GM19452 (cell line): Measurements from ENCODE around the gene PCNX4.
"Not testable (repeated sequence)": the region's sequence is repeated elsewhere in the genome, so short reads cannot be mapped to it uniquely, and the experiment has no call there.

Experiments
- ATAC-seq: cut with Tn5 transposase; IDR thresholded peaks from one replicate; pipeline ENCODE4 v1.9.1; 2021; ENCODE audit not compliant: unreplicated experiment

PCNX4 gene

DNA sequence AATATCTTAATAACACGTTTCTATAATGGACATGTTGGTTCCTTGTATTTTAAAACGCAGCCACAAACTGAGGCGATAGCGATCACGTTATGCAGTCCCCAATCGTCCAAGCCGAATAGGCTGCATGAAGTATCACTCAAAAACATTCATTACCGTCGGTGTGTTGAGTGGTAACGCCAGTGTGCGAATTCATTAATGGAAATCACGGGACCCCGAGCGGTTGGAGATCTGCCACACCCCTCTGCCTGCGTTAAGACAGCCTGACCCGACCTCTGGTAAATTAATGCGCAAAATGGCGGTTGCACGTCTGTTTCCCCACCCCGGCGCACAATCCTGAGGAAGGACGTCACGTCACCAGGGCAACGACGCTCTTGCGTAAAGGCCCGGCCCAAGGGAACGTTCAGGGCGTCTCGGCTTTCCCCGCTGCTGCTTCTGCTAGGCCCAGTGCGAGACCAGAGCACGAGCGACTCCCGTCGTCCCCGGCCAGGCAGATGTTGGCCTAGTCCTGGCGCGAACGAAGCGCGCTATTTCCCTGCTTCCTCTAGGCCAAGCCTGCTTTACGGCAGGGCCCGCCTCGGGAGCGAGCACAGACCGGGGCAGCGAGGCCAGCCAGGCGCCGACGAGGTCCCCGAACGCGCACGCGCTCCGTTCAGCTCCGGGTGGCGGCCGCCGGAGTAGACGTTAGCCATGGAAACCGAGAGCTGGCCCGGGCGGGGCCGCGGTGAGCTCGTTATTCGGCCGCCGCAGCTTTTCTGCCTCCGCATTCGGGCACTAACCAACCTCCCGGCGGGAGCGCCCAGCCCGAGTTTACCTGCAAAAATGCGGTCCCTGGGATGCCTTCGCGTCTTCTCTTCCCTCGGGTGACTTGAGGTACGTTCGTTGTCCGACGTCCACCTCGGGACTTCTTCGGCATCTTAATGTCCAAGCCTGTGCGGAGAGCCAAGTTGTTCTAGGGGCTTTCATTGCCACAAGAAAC, at the start of gene PCNX4:
Gene PCNX4 (plus strand): TSS at position 374 of the 976 bp plus-strand sequence. CDS start 15,716 bp downstream, outside the sequence.
- peak; percentile 97 for ATAC-seq

DNA sequence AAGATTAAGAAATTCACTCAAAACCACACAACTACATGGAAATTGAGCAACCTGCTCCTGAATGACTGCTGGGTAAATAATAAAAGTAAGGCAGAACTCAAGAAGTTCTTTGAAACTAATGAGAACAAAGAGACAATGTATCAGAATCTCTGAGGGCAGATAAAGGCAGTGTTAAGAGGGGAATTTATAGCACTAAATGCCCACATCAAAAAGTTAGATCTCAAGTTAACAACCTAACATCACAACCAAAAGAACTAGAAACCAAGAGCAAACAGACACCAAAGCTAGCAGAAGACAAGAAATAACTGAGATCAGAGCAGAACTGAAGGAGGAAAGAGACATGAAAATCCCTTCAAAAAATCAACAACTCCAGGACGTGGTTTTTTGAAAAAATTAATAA, 43.7 kb upstream of the PCNX4 start:
- ATAC-seq, result not testable (repeated sequence)

DNA sequence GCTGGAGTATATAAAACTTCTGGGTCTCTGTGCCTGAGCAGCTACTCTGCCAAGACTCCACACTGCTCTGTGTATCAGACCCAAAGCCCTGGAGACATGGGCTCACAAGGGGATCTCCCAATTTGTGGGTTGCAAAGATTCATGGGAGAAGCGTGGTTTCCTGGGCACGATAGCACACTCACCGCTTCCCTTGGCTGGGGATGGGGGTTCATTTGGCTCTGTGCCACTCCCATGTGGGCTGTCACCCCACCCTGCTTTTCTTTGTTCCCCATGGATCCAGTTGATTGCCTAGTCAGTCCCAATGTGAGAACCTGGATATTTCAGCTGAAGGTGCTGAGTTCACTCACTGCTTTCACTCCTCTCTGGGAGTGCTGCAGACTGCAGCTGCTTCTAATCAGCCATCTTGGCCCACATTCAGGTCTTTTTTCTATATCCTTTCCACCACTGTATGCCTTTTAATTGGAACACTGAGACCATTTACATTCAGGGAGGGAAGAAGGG, 40.0 kb upstream of the PCNX4 start:
- no peak for ATAC-seq

DNA sequence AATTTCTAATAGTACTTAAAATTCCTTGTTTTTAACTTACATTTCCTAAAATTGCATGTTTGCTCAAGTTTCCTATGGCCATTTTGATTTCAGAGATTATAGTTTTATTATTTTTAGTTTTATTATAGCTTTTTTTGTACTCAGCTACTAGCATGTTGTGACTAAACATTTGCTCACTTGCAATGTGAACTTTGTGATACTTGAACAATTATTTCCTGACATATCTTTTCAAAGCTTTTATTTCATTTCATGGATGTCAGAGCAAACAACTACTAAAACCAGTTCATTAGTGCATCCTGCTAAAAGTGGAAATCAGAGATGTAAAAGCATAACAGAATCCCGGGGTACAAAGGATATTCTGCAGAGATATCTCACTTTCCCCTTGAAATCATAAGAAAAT, 33.6 kb upstream of the PCNX4 start:
- no peak for ATAC-seq

DNA sequence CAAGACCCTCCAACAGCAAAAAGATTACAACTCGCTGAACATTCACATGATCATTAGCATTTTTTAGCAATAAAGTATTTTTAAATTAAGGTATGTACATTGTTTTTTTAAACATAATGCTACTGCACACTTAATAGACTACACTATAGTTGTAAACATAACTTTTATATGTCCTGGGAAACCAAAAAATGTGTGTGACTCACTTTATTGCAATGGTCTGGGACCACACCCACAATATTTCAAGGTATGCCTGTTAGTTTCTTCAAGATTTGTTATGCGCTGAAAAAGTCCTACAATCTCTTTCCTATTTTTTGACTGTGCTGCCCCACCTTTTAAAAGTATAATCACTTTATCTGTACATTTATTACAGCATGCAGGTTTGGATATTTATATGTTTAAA, 30.4 kb upstream of the PCNX4 start:
- ATAC-seq, result no peak

DNA sequence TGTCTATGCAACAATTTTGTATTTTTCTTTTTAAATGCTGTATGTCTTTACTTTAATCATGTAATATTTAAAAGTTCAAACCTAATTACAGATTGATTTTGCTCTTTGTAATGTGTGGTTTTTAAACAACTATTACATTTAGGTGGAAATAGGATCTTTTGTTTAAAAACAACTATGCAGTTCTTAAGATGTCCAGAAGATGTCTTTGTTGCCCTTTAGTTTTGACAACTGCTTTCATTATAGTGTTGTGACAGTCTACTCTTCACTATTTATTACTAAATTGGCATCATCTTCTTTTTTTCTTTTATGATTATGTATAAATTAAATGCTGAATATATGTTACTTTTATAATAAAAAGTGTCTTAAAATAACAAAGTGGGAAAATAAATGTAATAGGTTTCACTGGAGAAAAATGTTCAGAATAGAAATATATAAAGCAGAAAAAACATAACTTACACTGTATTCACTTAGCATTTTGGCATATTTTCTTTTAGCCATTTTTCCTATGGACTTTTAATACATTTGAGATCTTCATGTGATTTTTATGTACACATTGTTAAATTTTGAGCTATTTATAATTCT, 27.1 kb upstream of the PCNX4 start:
- no peak for ATAC-seq

DNA sequence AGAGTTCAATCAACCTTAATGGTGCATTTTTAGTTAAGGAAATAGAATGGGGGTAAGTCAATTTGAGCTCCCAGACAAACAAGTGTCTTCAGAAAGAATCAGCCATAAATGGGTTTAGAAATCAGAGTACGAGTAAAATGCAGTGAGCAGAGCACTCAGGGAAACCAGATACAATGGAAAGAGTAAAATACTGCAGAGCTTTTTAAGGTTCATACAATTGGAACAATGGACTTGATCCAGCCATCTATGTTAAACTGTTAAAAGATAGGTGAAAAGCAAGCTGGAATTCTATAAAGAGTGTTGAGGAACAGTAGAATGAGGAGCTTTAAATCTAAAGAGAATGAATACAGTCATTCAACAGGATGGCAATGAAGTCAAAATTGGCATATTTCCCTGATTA, 23.8 kb upstream of the PCNX4 start:
- no peak for ATAC-seq

DNA sequence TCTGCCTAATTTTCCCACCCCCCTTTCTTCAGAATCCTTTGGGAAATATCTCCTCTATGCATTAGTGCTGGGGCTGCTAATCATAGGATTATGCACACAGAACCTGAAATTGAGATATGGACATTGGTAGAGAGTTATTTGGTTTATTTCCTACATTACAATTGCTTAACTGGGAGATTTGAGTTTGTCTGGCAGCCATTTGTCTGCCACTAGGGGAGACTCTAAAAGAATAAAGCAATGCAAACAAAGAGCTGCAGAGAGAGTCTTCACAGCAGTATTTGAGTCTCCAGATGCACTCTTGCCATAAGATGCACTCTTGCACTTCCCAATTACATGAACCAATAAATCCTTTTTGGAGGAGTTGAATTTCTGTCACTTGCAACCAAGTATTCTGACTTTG, 12.0 kb upstream of the PCNX4 start:
- ATAC-seq, result no peak

DNA sequence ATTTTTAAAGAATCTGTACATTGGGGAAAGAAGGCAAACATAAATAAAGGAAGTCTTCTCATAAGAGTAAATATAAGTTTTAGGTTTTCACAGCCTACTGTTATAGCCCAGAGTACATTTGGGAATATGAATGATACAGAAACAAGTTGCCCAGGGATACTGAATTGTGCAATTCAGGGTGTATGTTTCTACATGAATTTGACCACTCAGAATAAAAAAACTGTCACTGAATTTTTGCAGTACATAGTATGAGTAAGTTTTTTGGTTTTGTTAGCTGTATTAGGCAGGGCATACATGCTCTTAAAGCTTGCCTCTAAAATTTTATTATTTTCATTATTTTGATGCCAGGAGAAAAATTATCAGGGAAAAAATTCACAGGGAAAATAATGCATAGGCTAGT, 6.6 kb upstream of the PCNX4 start:
- no peak for ATAC-seq

DNA sequence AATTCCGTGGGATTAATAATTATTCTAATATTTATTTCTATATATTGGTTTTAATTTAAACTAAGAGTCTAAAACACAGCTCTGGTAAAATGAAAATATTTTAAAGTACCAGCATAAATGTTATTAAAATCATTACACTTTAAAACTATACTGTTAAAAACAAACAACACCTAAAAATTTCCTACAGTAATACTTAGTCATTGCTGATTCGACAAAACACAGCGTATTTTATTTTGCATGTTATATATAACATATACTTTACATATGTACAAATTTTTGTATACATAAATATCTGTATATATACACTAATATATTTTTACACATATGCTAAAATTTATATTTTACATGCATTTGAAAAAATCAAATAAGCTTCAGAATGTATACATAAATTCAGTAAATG, 6.0 kb upstream of the PCNX4 start:
- ATAC-seq, result no peak

DNA sequence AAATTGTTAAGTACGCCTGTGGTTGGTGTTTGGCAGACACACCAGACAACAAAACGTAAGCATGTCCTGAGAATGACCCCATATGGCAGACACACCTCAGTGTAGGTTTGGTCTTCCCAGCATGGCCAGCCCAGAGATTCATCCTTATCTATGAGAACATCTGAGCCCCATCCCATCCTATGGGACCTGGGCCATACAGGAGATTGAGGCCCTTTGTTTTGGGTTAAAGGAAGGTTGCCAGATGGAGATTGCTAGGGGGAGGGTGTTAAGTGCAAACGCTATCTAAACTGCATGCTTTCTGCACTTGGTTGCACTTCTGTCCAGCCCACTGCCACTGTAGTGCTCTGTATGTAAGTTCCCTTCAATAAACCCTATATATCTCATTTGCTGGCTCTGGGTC, 4.1 kb upstream of the PCNX4 start:
- ATAC-seq, result no peak

DNA sequence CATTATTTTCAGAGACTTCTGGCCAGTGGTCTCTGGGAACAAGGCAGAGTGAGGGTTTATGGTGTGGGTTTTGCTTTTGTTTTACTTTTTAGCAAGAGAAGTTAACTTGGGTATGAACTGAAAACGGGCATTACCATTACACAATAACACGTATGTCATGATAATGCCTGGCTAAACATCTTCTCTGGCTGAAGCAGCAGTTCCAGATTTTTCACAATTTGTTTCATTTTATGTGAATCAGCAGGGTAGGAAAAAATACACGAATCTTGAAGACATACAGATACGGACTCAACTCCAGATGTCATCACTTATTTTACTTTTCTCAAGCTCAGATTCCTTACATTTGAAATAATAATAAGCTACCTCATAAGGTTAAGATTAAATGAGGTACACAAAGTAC, 2.5 kb upstream of the PCNX4 start:
- no peak for ATAC-seq

DNA sequence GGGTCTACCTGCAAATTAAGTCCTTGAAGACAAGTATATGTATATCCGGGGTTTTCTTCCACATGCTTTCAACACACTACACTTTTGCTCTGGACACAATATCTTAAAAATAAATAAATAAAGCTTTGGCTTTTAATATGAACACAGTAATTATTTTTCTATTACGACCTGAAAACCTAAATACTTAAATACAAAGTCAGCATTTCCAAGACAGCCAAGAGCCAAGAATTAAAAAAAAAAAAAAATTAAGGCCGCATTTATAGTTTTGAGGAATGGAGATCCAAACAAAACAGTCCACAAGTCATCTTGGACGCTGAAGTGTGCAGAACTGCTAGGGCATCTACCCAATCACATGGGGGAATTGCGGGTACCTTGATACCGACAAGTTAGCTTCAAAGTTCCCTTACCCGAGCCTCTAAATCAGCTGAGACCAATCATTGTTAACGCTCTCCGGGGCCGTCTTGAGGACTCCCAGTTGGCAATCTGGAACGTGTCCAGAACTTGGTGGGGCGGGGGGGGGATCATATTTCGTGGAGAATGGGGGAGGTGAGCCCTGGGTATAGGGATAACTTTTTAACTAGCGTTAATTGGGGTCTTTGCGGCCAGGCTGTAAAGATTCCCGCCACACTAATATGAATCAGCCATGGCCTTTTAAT, 731 bp upstream of the PCNX4 start:
- ATAC-seq, result no peak

DNA sequence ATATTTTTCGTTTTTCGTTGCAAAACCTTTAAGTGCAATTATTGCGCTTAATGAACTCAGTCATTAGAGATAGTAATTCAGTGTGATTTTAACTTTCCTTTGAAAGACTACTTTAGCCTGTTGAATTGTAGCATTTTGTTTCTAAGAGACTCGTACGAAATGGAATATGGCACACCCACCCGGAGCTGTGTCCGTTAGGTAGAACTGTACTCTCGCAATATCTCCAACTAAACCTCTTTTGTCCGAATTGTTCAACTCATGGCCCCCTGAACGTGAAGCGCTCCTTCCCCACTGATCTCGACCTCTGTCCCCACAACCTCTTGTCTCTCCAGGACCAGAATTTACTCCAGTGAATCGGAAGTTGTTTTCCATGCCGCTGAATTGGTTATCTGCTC, 800 bp downstream of the PCNX4 start:
- no peak for ATAC-seq

DNA sequence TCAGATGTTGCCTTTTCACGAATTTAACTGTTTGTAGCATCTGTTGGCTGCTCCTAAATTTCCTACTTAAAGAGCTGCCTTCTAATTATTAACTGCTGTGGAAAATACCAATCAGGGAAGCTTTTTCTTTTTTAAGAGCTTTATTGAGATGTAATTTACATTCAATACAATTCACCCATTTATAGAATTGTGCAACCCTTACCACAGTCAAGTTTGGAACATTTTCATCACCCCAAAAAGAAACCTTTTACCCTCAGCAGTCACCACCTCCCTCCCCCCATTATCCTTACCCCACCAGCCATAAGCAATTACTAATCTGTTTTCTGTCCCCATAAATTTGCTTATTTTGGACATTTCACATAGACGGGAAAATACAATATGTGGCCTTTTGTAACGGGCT, 1.4 kb downstream of the PCNX4 start:
- ATAC-seq, result no peak

DNA sequence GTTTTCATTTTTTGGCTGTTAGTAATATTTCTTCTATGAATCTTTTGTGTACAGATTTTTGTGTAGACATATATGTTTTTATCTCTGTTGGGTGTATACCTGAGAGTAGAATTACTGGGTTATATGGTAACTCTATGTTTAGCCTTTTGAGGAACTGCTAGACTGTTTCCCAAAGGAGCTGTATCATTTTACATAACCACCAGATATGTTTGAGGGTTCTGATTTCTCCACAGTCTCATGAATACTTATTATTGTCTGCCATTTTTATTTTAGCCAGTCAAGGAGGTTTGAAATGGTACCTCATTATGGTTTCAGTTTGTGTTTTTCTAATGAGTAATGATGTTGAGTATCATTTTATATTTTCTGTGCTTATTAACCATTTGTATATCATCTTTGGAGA, 1.9 kb downstream of the PCNX4 start:
- ATAC-seq, result no peak

DNA sequence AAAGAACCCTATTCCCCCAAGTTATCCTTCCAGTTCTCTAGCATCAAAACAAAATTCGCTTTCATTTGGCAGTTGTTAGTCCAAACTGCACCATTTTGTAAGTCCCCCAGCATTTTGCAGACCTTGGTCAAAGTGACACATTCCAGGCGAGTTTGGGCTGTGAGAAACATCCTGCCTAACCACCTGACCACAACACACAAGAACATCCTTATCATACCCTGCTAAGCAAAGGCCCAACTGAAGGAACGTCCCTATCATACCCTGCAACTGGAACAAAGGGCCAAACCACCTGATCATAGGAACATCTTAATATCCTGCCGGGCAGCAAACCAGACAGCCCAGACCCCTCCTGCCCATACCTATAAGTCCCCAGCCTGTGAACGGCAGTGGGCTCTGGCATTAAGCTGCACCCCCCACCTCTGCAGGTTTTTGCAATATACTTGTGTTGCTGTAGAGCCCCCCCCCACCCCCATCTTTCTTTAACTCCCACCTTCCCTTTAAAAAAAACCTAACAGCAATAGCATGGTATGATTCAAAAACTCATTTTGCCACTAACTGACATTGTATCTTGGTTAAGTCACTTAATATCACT, 2.7 kb downstream of the PCNX4 start:
- ATAC-seq, result no peak

DNA sequence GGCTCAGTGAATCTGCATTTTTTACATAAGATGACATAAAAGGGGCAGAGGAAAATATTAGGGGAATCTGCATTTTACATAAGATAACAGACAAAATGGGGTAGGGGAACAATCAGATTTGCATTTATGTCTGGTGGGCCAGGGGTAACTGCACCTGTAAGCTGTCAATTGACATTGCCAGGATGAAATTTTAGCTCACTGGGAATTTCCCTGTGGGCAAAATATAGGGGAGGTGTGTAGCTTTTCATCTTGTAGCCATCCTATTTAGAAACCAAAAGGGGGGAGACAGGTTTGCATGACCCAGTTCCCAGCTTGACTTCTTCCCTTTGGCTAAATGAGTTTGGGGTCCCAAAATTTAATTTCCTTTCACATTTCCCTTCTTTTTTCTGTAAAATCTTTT, 3.5 kb downstream of the PCNX4 start:
- ATAC-seq, result no peak

DNA sequence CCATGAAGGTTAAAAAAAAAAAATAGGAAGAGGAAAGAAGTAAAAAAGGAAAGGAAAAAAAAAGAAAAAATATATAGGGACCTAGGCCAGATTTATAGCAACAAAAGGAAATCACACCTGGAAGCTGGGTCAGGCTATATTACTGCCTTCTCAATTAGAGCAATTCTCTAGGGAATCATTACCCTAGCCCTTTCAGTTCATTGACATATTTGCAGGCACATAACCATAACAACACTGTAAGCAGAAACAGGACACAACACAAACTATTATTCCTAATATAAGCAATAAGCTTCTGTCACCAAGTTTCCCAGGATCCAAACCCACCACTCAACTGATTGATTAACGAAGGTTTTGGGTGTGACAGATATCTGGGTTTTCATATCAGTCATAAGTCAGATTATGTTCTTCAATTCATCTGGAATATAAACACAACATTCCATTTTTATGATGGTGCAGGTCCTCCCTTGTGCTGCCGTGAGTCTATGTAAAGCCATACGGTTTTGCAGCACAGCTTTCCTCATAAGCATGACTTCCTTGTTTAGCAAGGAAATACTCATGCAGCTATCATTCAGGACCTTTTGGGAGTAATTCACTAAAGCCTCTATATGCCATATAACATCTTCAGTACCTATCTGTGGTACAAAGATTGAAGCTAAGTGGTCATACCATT, 4.2 kb downstream of the PCNX4 start:
- no peak for ATAC-seq

DNA sequence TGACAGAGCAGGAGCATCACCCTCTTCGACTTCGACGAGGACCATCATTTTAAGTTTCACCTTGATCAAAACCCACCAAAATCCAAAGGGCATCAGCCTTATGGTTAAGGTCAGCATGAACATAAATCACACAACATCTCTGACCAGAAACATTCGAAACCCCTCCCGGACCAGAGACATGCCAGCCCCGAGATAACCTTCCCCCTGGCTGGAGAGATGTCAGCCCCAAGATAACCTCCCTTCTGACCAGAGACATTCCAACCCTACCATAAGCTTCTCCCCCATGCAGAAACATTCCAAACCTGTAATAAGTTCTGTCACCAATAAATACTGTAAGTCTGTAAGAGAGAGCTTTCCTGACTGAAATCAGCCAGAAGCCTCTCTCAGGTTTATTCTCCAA, 6.3 kb downstream of the PCNX4 start:
- ATAC-seq, result no peak

DNA sequence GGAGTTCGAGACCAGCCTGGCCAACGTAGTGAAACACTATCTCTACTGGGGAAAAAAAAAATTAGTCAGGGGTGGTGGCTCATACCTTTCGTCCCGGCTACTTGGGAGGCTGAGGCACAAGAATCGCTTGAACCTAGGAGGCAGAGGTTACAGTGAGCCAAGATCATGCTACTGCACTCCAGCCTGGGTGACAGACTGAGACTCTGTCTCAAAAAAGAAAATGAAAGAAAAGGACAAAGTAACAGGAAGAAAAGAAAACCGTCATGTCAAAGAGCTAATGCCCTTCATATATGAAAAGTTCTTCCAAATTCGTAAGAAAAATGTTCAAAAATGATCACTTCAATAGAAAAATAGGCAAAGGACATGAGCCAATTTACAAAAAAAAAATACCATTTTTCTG, 8.1 kb downstream of the PCNX4 start:
- ATAC-seq, result not testable (repeated sequence)
